Measurements from ENCODE around the gene TIMM9.

The TIMM9 gene

DNA sequence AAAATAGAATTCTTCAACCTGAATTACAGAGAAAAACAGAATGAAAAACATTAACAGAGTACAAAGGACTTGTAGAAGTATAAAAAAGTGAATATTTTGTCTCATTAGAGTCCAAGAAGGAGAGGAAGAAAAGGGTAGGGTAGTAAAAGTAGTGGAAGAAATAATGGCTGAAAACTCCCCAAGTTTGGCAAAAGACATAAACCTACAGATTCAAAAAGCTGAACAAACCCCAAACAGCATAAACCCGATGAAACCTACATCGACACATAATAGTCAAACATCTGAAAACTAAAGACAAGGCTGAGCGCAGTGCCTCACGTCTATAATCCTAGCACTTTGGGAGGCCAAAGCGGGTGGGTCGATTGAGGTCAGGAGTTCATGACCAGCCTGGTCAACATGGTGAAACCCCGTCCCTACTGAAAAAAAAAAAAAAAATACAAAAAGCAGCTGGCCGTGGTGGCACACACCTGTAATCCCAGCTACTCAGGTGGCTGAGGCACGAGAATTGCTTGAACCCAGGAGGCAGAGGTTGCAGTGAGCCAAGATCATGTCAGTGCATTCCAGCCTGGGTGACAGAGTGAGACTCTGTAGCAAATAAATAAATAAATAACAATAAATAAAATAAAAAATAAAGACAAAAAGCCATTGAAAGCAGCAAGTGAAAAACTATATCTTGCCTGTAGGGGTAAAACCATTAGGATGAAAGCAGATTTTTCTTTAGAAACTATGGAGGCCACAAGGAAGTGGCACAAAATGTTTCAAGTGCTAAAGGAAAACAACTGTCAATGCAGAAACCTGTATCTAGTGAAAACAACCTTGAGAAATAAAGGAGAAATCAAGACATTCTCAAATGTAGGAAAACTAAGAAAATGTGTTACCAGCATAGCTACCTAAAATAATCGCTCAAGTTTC lies 11.4 kb downstream of the TIMM9 start:
- DNase-seq (ENCODE audit: extremely low read depth, insufficient read length), result no peak
- H3K27me3 ChIP-seq (replicated peaks; ENCODE audit: control insufficient read depth, insufficient read depth, low read length), result no peaks in the 10 kb centered on the region
- H3K36me3 ChIP-seq (ENCODE audit: control insufficient read depth, insufficient read depth, low read length), result peaks cover 8% of the 10 kb centered on the region
- H3K4me3 ChIP-seq (replicated peaks; ENCODE audit: low read depth, low read length), result no peak overlapping the region
- TF ChIP-seq, protein P1, sequence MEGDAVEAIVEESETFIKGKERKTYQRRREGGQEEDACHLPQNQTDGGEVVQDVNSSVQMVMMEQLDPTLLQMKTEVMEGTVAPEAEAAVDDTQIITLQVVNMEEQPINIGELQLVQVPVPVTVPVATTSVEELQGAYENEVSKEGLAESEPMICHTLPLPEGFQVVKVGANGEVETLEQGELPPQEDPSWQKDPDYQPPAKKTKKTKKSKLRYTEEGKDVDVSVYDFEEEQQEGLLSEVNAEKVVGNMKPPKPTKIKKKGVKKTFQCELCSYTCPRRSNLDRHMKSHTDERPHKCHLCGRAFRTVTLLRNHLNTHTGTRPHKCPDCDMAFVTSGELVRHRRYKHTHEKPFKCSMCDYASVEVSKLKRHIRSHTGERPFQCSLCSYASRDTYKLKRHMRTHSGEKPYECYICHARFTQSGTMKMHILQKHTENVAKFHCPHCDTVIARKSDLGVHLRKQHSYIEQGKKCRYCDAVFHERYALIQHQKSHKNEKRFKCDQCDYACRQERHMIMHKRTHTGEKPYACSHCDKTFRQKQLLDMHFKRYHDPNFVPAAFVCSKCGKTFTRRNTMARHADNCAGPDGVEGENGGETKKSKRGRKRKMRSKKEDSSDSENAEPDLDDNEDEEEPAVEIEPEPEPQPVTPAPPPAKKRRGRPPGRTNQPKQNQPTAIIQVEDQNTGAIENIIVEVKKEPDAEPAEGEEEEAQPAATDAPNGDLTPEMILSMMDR (IDR thresholded peaks at IDR 0.05; ENCODE audit: insufficient read depth, low read length, poor library complexity, severe bottlenecking), result no peak

DNA sequence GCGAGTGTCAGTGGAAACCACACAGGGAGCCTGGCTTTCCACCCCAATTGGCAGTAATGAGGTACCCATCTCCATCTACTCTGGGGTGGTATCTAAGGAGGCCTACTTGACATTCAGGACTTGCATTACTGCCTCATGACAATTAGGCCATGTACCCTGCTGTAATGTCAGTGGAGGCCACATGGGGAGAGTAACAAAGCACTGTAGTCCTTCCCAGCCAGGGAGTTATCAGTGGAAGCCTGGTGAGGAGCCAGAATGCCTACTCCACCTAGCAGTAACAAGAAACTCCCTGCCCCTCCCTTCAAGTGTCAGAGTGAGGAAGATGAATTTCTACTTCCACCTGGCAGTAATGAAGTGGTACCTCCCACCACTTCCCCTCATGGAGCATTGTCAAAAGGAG lies 12.5 kb downstream of the TIMM9 start:
- Histone ChIP-seq H3K36me3 (ENCODE audit: control insufficient read depth, insufficient read depth, low read length) (peaks cover 10% of the 10 kb centered on the region), H3K4me3 (replicated peaks; ENCODE audit: low read depth, low read length) (no peak overlapping the region), H3K27me3 (replicated peaks; ENCODE audit: control insufficient read depth, insufficient read depth, low read length) (no peaks in the 10 kb centered on the region)
- no peak for DNase-seq (ENCODE audit: extremely low read depth, insufficient read length)
- TF ChIP-seq, protein P1 (IDR thresholded peaks at IDR 0.05; ENCODE audit: insufficient read depth, low read length, poor library complexity, severe bottlenecking), result no peak

DNA sequence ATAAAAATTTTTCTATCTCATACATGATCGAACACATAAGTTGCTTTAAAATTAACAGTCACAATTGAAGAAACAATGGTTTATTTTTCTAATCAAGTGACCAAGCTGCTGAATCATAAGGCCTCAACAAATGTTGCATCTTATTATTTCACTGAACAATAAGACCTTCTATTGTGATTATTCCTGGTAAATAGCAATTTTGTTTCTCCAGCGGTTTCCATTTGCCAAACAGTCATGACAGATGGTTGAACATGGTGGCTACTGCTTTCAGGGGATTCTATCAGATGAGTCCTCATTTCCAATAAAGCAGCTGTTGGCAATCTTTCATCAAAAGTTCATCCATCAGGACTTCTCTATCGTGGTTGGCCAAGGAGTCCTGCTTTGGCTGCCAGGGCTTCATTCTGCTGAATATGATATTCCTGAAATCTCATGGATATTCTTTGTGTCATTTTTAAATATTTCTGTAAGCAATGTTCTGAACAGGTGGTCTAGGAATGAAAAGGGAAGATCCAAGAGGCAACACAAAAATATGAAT lies 18.6 kb downstream of the TIMM9 start:
- Histone ChIP-seq H3K36me3 (ENCODE audit: control insufficient read depth, insufficient read depth, low read length) (peaks cover 4% of the 10 kb centered on the region), H3K4me3 (replicated peaks; ENCODE audit: low read depth, low read length) (no peak overlapping the region), H3K27me3 (replicated peaks; ENCODE audit: control insufficient read depth, insufficient read depth, low read length) (no peaks in the 10 kb centered on the region)
- DNase-seq (ENCODE audit: extremely low read depth, insufficient read length), result no peak
- TF ChIP-seq, protein P1 (IDR thresholded peaks at IDR 0.05; ENCODE audit: insufficient read depth, low read length, poor library complexity, severe bottlenecking), result no peak

DNA sequence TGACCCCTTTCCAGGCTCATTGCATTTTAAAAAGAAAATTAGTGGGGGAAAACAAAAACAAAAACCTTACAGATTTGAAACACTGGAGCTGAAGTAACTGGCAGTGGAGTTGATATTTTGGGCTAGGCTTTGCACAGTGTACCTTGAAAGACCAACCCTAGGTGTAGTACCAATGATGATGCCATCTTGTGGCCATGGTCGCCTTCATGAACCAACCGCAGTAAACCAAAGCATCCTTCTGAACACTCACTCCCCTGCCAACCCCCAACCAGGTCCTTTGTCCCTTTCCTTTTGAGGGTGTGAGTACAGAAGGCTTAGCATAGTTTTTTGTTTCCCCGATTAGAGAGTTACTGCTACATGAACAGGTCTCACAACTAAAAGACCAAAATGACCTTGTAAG lies 25.7 kb downstream of the TIMM9 start:
- TF ChIP-seq, protein P1 (IDR thresholded peaks at IDR 0.05; ENCODE audit: insufficient read depth, low read length, poor library complexity, severe bottlenecking), result no peak
- Histone ChIP-seq H3K4me3 (replicated peaks; ENCODE audit: low read depth, low read length) (no peak overlapping the region), H3K36me3 (ENCODE audit: control insufficient read depth, insufficient read depth, low read length) (no peaks in the 10 kb centered on the region), H3K27me3 (replicated peaks; ENCODE audit: control insufficient read depth, insufficient read depth, low read length) (no peaks in the 10 kb centered on the region)
- no peak for DNase-seq (ENCODE audit: extremely low read depth, insufficient read length)

DNA sequence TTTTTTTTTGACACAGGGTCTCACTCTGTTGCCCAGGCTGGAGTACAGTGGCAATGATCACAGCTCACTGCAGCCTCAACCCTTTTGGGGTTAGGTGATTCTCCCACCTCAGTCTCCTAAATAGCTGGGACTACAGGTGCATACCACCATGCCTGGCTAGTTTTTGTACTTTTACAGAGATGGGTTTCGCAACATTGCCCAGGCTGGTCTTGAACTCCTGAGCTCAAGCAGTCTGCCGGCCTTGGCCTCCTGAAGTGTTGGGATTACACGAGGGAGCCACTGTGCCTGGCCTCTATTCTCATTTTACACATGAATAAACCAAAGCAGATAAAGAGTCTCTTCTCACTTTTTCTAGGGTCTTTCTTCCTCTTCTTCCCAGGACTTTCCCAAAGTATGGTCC lies 28.4 kb downstream of the TIMM9 start:
- no peaks in the 10 kb centered on the region for H3K36me3 ChIP-seq (ENCODE audit: control insufficient read depth, insufficient read depth, low read length)
- TF ChIP-seq, protein P1 (IDR thresholded peaks at IDR 0.05; ENCODE audit: insufficient read depth, low read length, poor library complexity, severe bottlenecking), result no peak
- DNase-seq (ENCODE audit: extremely low read depth, insufficient read length), result no peak
- no peak overlapping the region for H3K4me3 ChIP-seq (replicated peaks; ENCODE audit: low read depth, low read length)
- H3K27me3 ChIP-seq (replicated peaks; ENCODE audit: control insufficient read depth, insufficient read depth, low read length), result no peaks in the 10 kb centered on the region

Measured in GM06990 (cell line).